Measurements from ENCODE around the gene CRNKL1.

CRNKL1 gene

DNA sequence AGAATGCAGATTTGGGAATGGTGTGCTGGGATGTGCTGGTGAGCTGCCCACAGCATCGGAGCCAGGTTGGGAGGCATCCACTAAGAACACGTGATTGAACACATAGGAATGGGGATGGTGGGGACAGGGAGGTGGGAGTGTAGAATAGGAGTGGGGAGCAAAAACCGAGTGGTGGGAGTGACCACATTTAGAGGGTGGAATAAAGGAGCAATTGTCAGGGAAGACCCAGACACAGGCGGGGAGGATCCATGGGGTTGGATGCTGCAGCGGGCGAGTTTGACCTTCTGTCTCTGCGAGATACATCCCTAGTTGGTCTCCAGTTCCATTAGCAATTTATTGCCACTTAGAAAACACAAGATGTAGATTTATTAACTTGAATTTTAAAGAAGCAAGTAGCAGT, 30.4 kb downstream of the CRNKL1 start (continued):
- TF ChIP-seq, protein P1, sequence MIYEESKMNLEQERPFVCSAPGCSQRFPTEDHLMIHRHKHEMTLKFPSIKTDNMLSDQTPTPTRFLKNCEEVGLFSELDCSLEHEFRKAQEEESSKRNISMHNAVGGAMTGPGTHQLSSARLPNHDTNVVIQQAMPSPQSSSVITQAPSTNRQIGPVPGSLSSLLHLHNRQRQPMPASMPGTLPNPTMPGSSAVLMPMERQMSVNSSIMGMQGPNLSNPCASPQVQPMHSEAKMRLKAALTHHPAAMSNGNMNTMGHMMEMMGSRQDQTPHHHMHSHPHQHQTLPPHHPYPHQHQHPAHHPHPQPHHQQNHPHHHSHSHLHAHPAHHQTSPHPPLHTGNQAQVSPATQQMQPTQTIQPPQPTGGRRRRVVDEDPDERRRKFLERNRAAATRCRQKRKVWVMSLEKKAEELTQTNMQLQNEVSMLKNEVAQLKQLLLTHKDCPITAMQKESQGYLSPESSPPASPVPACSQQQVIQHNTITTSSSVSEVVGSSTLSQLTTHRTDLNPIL (CRISPR knock-in tag; IDR thresholded peaks at IDR 0.05; ENCODE audit: low read depth), result no peak
- no peak for TF ChIP-seq OSR1 (CRISPR knock-in tag; IDR thresholded peaks at IDR 0.05)

DNA sequence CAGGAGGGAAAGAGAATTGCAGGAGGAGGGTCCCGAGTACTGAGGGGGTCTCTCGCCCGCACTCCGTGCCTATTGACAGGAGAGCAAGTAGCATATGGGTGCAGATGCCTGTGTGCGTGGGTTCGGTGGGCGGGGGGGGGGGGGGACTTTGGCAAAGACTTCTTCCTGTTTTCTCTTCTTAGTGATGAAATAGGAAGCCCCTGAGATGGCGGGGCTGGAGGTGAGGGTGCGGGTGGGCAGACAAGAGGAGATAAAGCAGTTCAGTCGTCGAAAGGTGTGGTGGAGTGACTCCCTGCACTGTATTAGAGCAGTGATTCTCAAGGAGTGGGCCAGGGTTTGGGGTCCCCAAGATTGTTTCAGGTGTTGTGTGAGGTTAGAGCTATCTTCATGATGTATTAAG, 31.4 kb downstream of the CRNKL1 start:
- no peak for ATAC-seq
- TF ChIP-seq ESRRG (CRISPR knock-in tag; IDR thresholded peaks at IDR 0.05), result no peak
- no peak for TF ChIP-seq ZFP30 (CRISPR knock-in tag; IDR thresholded peaks at IDR 0.05)
- TF ChIP-seq RARB (CRISPR knock-in tag; IDR thresholded peaks at IDR 0.05), result no peak
- TF ChIP-seq CSDC2 (CRISPR knock-in tag; IDR thresholded peaks at IDR 0.05), result no peak
- TF ChIP-seq OSR1 (CRISPR knock-in tag; IDR thresholded peaks at IDR 0.05), result no peak
- TF ChIP-seq BACH2 (CRISPR knock-in tag; IDR thresholded peaks at IDR 0.05; ENCODE audit: borderline replicate concordance), result no peak
- TF ChIP-seq ARNTL (CRISPR knock-in tag; IDR thresholded peaks at IDR 0.05; ENCODE audit: borderline replicate concordance, low read depth), result no peak
- TF ChIP-seq, protein P2, sequence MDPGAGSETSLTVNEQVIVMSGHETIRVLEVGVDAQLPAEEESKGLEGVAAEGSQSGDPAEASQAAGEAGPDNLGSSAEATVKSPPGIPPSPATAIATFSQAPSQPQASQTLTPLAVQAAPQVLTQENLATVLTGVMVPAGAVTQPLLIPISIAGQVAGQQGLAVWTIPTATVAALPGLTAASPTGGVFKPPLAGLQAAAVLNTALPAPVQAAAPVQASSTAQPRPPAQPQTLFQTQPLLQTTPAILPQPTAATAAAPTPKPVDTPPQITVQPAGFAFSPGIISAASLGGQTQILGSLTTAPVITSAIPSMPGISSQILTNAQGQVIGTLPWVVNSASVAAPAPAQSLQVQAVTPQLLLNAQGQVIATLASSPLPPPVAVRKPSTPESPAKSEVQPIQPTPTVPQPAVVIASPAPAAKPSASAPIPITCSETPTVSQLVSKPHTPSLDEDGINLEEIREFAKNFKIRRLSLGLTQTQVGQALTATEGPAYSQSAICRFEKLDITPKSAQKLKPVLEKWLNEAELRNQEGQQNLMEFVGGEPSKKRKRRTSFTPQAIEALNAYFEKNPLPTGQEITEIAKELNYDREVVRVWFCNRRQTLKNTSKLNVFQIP (CRISPR knock-in tag; IDR thresholded peaks at IDR 0.05; ENCODE audit: borderline replicate concordance, low read depth), result no peak
- no peak for TF ChIP-seq TOX (CRISPR knock-in tag; IDR thresholded peaks at IDR 0.05; ENCODE audit: borderline replicate concordance)
- no peak for TF ChIP-seq PPARA (CRISPR knock-in tag; IDR thresholded peaks at IDR 0.05; ENCODE audit: borderline replicate concordance)
- TF ChIP-seq TCF4 (CRISPR knock-in tag; IDR thresholded peaks at IDR 0.05; ENCODE audit: borderline replicate concordance), result no peak
- TF ChIP-seq ISL1 (CRISPR knock-in tag; IDR thresholded peaks at IDR 0.05), result no peak
- no peak for TF ChIP-seq ZNF70 (CRISPR knock-in tag; IDR thresholded peaks at IDR 0.05)
- no peak for TF ChIP-seq ZFP3 (CRISPR knock-in tag; IDR thresholded peaks at IDR 0.05)
- no peak for TF ChIP-seq ZC3H10 (CRISPR knock-in tag; IDR thresholded peaks at IDR 0.05)

DNA sequence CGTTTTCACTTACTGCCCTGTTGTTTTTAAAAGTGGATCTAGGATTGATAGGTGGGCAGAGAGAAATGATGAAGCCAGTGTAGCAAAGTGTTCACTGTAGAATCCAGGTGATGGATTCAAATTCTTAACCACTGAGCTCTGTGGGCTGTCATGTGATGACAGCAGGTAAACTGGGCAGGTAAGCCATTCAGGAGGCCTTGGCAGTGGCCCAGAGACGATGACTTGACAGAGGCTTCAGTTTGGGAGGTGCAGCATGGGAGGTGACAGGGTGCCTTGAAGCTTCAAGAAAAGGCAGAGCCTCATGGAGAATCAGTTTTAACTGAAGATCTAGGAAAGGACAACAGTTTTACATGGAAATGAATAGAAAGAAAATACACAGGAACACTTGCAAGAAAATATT, 33.1 kb downstream of the CRNKL1 start:
- no peak for ATAC-seq

More for the DNA sequence above, 33.1 kb downstream of the CRNKL1 start:
- no peak for TF ChIP-seq ZNF565 (CRISPR knock-in tag; conservative IDR thresholded peaks at IDR 0.05; ENCODE audit: low read depth)
- TF ChIP-seq, protein P3, sequence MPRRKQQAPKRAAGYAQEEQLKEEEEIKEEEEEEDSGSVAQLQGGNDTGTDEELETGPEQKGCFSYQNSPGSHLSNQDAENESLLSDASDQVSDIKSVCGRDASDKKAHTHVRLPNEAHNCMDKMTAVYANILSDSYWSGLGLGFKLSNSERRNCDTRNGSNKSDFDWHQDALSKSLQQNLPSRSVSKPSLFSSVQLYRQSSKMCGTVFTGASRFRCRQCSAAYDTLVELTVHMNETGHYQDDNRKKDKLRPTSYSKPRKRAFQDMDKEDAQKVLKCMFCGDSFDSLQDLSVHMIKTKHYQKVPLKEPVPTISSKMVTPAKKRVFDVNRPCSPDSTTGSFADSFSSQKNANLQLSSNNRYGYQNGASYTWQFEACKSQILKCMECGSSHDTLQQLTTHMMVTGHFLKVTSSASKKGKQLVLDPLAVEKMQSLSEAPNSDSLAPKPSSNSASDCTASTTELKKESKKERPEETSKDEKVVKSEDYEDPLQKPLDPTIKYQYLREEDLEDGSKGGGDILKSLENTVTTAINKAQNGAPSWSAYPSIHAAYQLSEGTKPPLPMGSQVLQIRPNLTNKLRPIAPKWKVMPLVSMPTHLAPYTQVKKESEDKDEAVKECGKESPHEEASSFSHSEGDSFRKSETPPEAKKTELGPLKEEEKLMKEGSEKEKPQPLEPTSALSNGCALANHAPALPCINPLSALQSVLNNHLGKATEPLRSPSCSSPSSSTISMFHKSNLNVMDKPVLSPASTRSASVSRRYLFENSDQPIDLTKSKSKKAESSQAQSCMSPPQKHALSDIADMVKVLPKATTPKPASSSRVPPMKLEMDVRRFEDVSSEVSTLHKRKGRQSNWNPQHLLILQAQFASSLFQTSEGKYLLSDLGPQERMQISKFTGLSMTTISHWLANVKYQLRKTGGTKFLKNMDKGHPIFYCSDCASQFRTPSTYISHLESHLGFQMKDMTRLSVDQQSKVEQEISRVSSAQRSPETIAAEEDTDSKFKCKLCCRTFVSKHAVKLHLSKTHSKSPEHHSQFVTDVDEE (CRISPR knock-in tag; IDR thresholded peaks at IDR 0.05), result no peak
- TF ChIP-seq, protein P2 (CRISPR knock-in tag; IDR thresholded peaks at IDR 0.05; ENCODE audit: borderline replicate concordance, low read depth), result no peak
- no peak for TF ChIP-seq ZNF70 (CRISPR knock-in tag; IDR thresholded peaks at IDR 0.05)
- TF ChIP-seq TCF4 (CRISPR knock-in tag; IDR thresholded peaks at IDR 0.05; ENCODE audit: borderline replicate concordance), result no peak
- no peak for TF ChIP-seq ZNF8 (CRISPR knock-in tag; IDR thresholded peaks at IDR 0.05)
- TF ChIP-seq ARNTL (CRISPR knock-in tag; IDR thresholded peaks at IDR 0.05; ENCODE audit: borderline replicate concordance, low read depth), result no peak
- TF ChIP-seq, protein P1 (CRISPR knock-in tag; IDR thresholded peaks at IDR 0.05; ENCODE audit: low read depth), result no peak
